Mucosa of rectum (tissue), 2 donors: ENCODE data around the gene PARD3.

ENCODE experiments used
- H3K27ac ChIP-seq, 2 donors: one replicate each; pipeline ENCODE4 v1.7.0; 2013; ENCODE audit warnings: inconsistent platforms in 2 of 2, low read depth in 2 of 2, low read length in 2 of 2
- H3K27me3 ChIP-seq, 2 donors: one replicate each; pipeline ENCODE4 v1.7.0; 2013; ENCODE audit warnings: low read length in 2 of 2; ENCODE audit not compliant: control insufficient read depth in 2 of 2, insufficient read depth in 2 of 2
- H3K36me3 ChIP-seq, 2 donors: one replicate each; pipeline ENCODE4 v1.7.0; 2013; ENCODE audit warnings: low read length in 2 of 2; ENCODE audit not compliant: control insufficient read depth in 2 of 2, insufficient read depth in 2 of 2
- H3K4me1 ChIP-seq, 2 donors: one replicate each; pipeline ENCODE4 v1.7.0; 2013; ENCODE audit warnings: low read length in 2 of 2, mild to moderate bottlenecking in 1 of 2; ENCODE audit not compliant: control insufficient read depth in 2 of 2, insufficient read depth in 2 of 2
- H3K4me3 ChIP-seq, 2 donors: one replicate each; pipeline ENCODE4 v1.7.0; 2013; ENCODE audit warnings: low read length in 2 of 2
- H3K9ac ChIP-seq, 2 donors: one replicate each; pipeline ENCODE4 v1.7.0; 2013; ENCODE audit warnings: low read length in 2 of 2, low read depth in 1 of 2, mild to moderate bottlenecking in 1 of 2
- H3K9me3 ChIP-seq, 2 donors: one replicate each; pipeline ENCODE4 v1.7.0; 2013; ENCODE audit warnings: low read length in 2 of 2; ENCODE audit not compliant: control insufficient read depth in 2 of 2
- donor health status: healthy.
- donor health status: Normal muscosa, but diverticular disease.

The PARD3 gene

GRCh38 chr10:34602478-34602877 is 212.6 kb downstream of the PARD3 start:
- Histone ChIP-seq H3K9me3 (no peaks in the 10 kb centered on the region), H3K27me3 (no peaks in the 10 kb centered on the region), H3K9ac (no peak overlapping the region), H3K36me3 (no peaks in the 10 kb centered on the region), H3K27ac (no peak overlapping the region), H3K4me1 (no peaks in the 10 kb centered on the region), H3K4me3 (no peak overlapping the region)

GRCh38 chr10:34601691-34602090 is 213.4 kb downstream of the PARD3 start:
- Histone ChIP-seq H3K4me3 (no peak overlapping the region), H3K9ac (no peak overlapping the region), H3K27me3 (no peaks in the 10 kb centered on the region), H3K9me3 (no peaks in the 10 kb centered on the region), H3K27ac (no peak overlapping the region), H3K36me3 (no peaks in the 10 kb centered on the region), H3K4me1 (no peaks in the 10 kb centered on the region)

DNA sequence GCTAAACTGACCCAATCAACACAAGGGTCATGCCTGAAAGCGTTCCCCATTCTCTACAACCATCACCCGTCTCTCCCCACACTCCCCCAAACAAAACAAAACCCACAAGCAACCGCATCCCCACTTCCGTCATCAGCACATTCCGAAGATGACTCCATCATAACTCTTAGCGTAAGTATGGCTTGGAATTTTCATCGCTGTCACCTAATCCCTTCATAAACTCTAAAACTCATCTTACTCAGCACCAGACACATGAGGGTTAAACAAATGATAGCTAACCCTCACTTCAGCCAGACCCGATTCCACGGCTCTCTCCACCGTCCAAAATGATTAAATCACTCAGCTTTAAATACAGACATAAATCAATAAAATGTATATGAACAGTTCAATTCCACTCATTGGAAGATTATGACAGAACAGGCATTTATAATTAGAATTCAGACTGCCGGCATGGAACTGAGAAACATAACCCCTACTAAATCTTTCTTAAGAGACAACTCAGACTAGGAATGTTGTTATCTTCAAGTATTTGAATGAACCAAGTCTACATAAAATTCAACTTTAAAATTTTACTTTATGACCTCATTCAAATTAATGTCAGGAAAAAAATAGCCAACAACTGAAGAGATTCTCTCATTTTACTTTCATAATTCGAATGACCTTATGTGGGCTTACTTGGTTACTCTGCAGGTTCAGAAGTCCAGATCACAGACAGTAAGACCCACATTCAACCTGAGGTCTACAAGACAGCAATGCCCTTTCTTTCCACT is 215.9 kb downstream of the PARD3 start:
- H3K27me3 ChIP-seq = no peaks in the 10 kb centered on the region
- no peak overlapping the region for H3K27ac ChIP-seq
- no peaks in the 10 kb centered on the region for H3K36me3 ChIP-seq
- no peak overlapping the region for H3K9ac ChIP-seq
- H3K4me3 ChIP-seq = no peak overlapping the region
- H3K9me3 ChIP-seq = no peaks in the 10 kb centered on the region
- no peaks in the 10 kb centered on the region for H3K4me1 ChIP-seq

GRCh38 chr10:34596351-34596750 is 218.7 kb downstream of the PARD3 start:
- H3K9me3 ChIP-seq = no peaks in the 10 kb centered on the region
- H3K9ac ChIP-seq = no peak overlapping the region
- no peak overlapping the region for H3K4me3 ChIP-seq
- no peaks in the 10 kb centered on the region for H3K4me1 ChIP-seq
- H3K27me3 ChIP-seq = no peaks in the 10 kb centered on the region
- no peak overlapping the region for H3K27ac ChIP-seq
- H3K36me3 ChIP-seq = no peaks in the 10 kb centered on the region

DNA sequence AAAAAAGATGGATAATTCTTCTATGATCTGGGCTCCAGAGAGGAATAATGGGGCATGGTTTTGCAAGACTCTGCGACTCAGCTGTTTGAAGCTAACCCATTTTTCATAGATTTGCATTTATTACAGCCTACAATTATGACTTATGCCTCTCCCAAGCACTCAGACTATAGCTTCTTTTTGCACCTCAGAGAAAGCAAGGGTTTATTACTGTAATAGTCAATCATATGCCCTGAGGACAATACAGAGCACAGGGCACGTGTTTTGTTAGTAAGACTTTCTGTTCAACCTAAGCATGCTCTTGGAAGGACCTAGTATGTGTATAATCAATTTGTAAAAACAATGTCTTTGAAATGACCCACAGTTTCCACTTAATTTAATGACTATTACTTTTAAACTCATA is 221.2 kb downstream of the PARD3 start:
- Histone ChIP-seq H3K4me1 (no peaks in the 10 kb centered on the region), H3K9me3 (no peaks in the 10 kb centered on the region), H3K36me3 (no peaks in the 10 kb centered on the region), H3K9ac (no peak overlapping the region), H3K27ac (no peak overlapping the region), H3K4me3 (no peak overlapping the region), H3K27me3 (no peaks in the 10 kb centered on the region)

DNA sequence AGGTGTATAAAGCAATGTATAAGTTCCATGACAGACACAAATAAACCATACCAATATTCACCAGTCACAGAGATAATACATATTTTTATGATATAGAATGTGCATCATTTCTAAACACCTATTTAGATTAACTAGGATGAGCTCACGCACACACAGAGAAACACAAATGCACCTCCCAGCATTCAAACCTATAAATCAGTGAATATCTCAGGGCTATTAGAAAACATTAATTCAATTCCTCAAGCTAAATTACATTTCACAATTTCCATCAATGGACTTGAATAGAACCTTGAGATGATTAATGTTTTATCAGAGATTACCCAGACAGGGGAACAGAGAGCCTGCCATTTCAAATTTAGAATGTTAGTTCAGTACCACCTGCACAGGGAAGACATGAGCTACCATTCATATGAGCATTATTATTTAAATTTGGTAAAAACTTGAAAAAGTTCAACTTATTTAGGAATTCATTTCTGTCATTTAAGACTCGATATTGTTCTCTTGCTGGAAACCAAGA is 221.7 kb downstream of the PARD3 start:
- H3K27me3 ChIP-seq = no peaks in the 10 kb centered on the region

DNA sequence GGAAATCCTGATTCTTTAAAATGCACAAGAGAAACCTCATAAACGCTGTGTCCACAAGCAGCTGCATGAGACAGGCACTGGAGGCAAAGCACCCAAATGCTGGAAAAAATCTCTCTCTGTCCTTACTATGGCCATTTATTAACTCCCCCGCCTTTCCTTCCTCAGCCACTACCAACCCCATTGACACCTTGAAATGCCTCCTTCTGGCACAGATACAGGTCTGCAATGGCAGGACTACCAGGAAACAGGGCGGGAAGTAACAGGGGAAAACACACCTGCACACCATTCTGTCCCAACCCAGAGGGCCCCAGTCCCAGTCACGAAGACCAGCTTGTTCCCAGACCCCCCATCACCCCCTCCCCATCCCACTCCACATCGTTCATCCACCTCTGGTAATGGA is 224.3 kb downstream of the PARD3 start:
- H3K4me1 ChIP-seq = no peaks in the 10 kb centered on the region
- H3K9ac ChIP-seq = no peak overlapping the region
- H3K9me3 ChIP-seq = no peaks in the 10 kb centered on the region
- H3K36me3 ChIP-seq = no peaks in the 10 kb centered on the region
- H3K27me3 ChIP-seq = no peaks in the 10 kb centered on the region
- H3K27ac ChIP-seq = no peak overlapping the region
- H3K4me3 ChIP-seq = no peak overlapping the region

More for the DNA sequence above, 221.7 kb downstream of the PARD3 start:
- Histone ChIP-seq H3K9me3 (no peaks in the 10 kb centered on the region), H3K4me1 (no peaks in the 10 kb centered on the region), H3K27ac (no peak overlapping the region), H3K36me3 (no peaks in the 10 kb centered on the region), H3K4me3 (no peak overlapping the region), H3K9ac (no peak overlapping the region)

- no peaks in the 10 kb centered on the region for H3K36me3 ChIP-seq
- H3K4me3 ChIP-seq = no peak overlapping the region
- no peaks in the 10 kb centered on the region for H3K27me3 ChIP-seq
- H3K27ac ChIP-seq = no peak overlapping the region
- H3K4me1 ChIP-seq = no peaks in the 10 kb centered on the region
- no peak overlapping the region for H3K9ac ChIP-seq
- H3K9me3 ChIP-seq = no peaks in the 10 kb centered on the region
Measured at GRCh38 chr10:34589275-34589674, 225.8 kb downstream of the PARD3 start.

- no peak overlapping the region for H3K27ac ChIP-seq
- H3K27me3 ChIP-seq = no peaks in the 10 kb centered on the region
- no peaks in the 10 kb centered on the region for H3K4me1 ChIP-seq
- no peak overlapping the region for H3K4me3 ChIP-seq
- no peaks in the 10 kb centered on the region for H3K9me3 ChIP-seq
- no peaks in the 10 kb centered on the region for H3K36me3 ChIP-seq
- no peak overlapping the region for H3K9ac ChIP-seq
Measured at GRCh38 chr10:34587680-34588019, 227.4 kb downstream of the PARD3 start.

DNA sequence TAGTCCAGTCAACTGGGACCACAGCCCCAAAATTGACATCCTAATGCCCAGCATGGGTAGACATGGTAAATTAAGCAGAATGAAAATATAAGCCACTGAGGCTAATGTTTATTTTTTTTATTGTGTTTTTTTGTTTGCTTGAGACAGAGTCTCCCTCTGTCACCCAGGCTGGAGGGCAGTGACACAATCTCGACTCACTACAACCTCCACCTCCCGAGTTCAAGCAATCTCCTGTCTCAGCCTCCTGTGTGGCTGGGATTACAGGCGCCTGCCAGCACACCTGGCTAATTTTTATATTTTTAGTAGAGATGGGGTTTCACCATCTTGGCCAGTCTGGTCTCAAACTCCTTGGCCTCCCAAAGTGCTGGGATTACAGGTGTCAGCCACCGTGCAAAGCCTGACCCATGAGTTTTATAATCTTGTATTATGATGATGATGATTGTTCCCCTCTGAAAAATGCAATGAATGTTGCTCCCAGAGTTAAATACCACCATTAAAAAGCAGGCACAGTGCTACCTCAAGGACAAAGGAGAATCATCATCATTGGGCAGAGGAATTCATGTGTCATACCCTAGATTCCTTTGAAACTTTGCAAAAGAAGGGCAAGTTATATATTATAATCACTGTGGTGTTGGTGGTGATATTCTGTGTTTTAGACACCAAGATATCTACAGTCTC is 228.0 kb downstream of the PARD3 start:
- no peak overlapping the region for H3K4me3 ChIP-seq
- no peak overlapping the region for H3K9ac ChIP-seq
- H3K36me3 ChIP-seq = no peaks in the 10 kb centered on the region
- H3K9me3 ChIP-seq = no peaks in the 10 kb centered on the region
- no peaks in the 10 kb centered on the region for H3K27me3 ChIP-seq
- H3K4me1 ChIP-seq = no peaks in the 10 kb centered on the region
- H3K27ac ChIP-seq = no peak overlapping the region
